Activated T-helper 17 cell treated with anti-CD3 and anti-CD28 coated beads, Interleukin-2, amount 50 U/mL, for 72 hours (primary cell): ENCODE data around the gene PLS1. TPM values are rescaled to one million over a fixed set of nuclear protein-coding genes. Genes with fewer than 3 reads are reported as not detected.

Experiments used
- ATAC-seq: fragments of 150-1000 bp; cut with Tn5 transposase; replicated peaks from 2 replicates; pipeline ENCODE4 v1.10.0; 2021; ENCODE audit warnings: mild to moderate bottlenecking, moderate library complexity
- H3K27ac Mint-ChIP-seq: one replicate; pipeline ENCODE4 v1.8.0; 2022; ENCODE audit warnings: mixed read lengths
- H3K27me3 Mint-ChIP-seq: one replicate; pipeline ENCODE4 v1.8.0; 2022; ENCODE audit warnings: mixed read lengths
- H3K36me3 Mint-ChIP-seq: one replicate; pipeline ENCODE4 v1.8.0; 2022; ENCODE audit warnings: low read depth, mild to moderate bottlenecking, mixed read lengths
- H3K4me1 Mint-ChIP-seq: one replicate; pipeline ENCODE4 v1.8.0; 2022; ENCODE audit warnings: mixed read lengths
- H3K4me3 Mint-ChIP-seq: one replicate; pipeline ENCODE4 v1.8.0; 2022; ENCODE audit warnings: mild to moderate bottlenecking, mixed read lengths
- H3K9me3 Mint-ChIP-seq: one replicate; pipeline ENCODE4 v1.8.0; 2022; ENCODE audit warnings: mixed read lengths
- total RNA-seq, 2 donors: library from RNA; stranded (reverse); gene quantifications; one replicate each; pipeline ENCODE4 v1.2.3, GENCODE V29; 2022

Gene PLS1
- total RNA-seq, 2 donors from 2014 or later, result 1.5 to 5.4 TPM

DNA sequence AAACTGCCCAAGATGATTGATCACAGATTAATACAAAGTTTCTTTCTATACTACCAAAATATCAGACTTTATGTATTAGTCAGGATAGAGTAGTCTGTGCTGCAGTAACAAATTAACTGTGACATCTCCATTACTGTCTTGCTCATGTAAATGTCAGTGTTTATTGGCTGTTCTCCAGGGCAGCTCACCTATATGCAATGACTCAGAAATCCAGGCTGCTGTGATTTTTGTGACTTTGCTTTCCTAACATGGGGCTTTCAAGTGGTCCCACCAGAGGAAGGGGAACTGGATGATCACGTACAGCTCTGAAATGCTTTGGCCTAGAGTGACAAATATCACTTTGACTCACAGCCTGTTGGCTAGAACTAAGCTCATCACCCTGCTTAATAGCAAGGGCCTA is 12.9 kb downstream of the PLS1 start:
- H3K27me3 Mint-ChIP-seq, result no peaks in the 10 kb centered on the region
- no peak for ATAC-seq
- no peaks in the 10 kb centered on the region for H3K36me3 Mint-ChIP-seq
- no peak overlapping the region for H3K4me3 Mint-ChIP-seq
- no peak overlapping the region for H3K27ac Mint-ChIP-seq
- H3K4me1 Mint-ChIP-seq, result no peaks in the 10 kb centered on the region
- no peaks in the 10 kb centered on the region for H3K9me3 Mint-ChIP-seq

DNA sequence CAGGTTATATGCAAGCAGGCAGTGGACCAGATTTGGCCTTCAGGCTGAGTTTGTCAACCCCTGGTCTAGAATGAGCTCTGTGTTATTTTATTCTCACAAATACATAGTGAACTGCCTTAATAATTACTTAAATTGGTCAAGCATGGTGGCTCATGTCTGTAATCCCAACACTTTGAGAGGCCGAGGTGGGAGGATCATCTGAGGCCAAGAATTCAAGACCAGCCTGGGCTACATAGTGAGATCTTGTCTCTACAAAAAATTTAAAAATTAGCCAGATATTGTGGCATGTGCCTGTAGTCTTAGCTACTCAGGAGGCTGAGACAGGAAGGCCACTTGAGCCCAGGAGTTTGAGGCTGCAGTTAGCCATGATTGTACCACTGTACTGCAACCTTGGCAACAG is 15.0 kb downstream of the PLS1 start:
- ATAC-seq, result no peak
- Mint-ChIP-seq H3K27me3 (no peaks in the 10 kb centered on the region), H3K9me3 (no peaks in the 10 kb centered on the region), H3K27ac (no peak overlapping the region), H3K4me1 (no peaks in the 10 kb centered on the region), H3K36me3 (no peaks in the 10 kb centered on the region), H3K4me3 (no peak overlapping the region)

DNA sequence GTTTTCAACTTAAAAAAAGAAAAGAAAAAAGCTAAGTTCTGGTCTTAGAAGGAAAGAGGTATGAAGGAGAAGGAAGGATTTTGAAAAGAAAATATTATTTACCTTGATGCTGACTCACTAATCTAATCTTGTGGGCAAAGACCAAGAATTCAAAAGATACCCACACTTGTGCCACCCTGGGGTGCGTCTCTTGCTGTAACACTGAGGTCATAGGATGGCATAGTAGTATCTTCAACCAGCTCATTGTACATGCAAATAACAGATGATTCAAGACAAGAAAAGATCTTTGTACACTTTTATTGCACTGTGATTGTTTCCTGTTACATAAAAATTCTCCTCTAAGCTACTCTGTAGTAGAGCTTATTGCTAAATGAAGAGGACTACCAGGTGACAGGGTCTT is 17.3 kb downstream of the PLS1 start:
- Mint-ChIP-seq H3K4me1 (no peaks in the 10 kb centered on the region), H3K4me3 (no peak overlapping the region), H3K27ac (no peak overlapping the region), H3K36me3 (no peaks in the 10 kb centered on the region), H3K9me3 (no peaks in the 10 kb centered on the region), H3K27me3 (no peaks in the 10 kb centered on the region)
- no peak for ATAC-seq

DNA sequence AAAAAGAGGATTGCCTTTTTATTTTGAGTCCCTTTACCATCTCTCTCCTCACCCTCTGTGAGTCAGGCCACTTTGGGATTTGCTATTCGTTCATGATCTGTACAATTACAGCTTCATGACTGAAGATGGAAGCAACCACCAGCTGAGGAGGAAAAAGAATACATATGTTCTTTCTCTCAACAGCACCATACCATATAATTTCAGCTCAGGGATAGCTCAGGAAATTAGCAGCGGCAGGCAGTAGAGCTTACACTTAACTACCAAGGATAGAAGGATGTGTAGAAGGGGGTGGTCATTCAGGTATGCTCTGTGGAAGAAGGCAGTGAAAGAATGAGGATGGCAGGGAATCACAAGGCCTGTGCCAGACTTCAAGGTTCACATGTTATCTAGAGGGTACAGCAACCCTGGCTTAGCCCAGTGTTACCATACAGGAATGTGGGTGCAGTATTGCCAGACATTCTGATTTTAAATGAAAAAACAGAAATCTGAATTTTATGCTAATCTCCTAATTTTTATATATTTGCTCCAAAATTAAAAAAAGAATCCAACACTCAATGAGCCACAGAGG is 17.9 kb downstream of the PLS1 start:
- H3K27ac Mint-ChIP-seq, result no peak overlapping the region
- H3K4me1 Mint-ChIP-seq, result no peaks in the 10 kb centered on the region

DNA sequence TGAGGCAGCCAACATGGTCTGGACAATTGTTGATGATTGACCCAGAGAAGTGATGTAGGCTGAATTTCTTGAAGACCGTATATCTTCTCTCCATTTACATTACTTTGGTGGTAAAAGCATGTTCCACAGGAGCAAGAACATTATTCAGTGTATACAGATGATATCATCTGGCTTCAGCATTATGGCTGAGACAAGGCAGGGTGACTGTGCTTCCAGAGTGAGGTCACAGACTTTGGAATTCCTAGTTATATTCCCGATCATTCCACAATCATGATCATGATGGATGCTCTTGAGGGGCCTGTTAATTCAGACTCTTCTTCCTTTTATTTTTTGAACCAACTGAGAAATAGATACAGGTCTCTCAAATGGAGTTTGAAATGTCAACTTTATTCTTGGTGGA is 19.0 kb downstream of the PLS1 start:
- H3K9me3 Mint-ChIP-seq, result no peaks in the 10 kb centered on the region
- H3K4me3 Mint-ChIP-seq, result no peak overlapping the region
- no peak overlapping the region for H3K27ac Mint-ChIP-seq
- H3K36me3 Mint-ChIP-seq, result no peaks in the 10 kb centered on the region
- H3K4me1 Mint-ChIP-seq, result no peaks in the 10 kb centered on the region
- ATAC-seq, result no peak
- H3K27me3 Mint-ChIP-seq, result no peaks in the 10 kb centered on the region

More for the DNA sequence above, 17.9 kb downstream of the PLS1 start:
- no peak overlapping the region for H3K4me3 Mint-ChIP-seq
- no peaks in the 10 kb centered on the region for H3K9me3 Mint-ChIP-seq
- no peaks in the 10 kb centered on the region for H3K27me3 Mint-ChIP-seq
- no peaks in the 10 kb centered on the region for H3K36me3 Mint-ChIP-seq
- ATAC-seq, result no peak

DNA sequence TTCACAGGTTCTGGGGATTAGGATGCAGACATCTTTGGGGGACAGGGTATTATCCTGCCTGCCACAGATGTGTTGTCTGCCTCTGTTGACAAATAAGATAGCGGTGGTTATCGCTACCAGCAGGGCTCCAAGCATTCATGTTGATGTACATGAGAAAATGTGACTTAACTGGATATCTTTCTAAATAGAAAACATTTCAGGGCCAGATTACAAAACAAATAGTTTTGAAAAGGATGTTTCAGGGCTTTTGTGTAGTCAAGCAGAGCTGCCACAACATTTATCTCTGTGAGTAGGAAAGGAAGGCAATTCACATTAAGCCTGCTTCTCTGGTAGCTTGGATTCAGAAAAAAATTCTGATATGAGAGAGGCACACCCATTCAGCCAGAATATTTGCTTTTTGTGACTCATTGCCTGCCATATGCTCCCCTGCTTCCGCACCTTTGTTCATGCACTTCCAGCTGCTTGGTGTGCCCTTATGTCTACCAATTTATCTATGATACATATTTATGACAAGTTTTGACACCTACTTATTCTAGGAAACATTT is 22.8 kb downstream of the PLS1 start:
- no peaks in the 10 kb centered on the region for H3K27me3 Mint-ChIP-seq
- H3K9me3 Mint-ChIP-seq, result no peaks in the 10 kb centered on the region
- no peak overlapping the region for H3K27ac Mint-ChIP-seq
- ATAC-seq, result no peak
- no peaks in the 10 kb centered on the region for H3K4me1 Mint-ChIP-seq
- H3K36me3 Mint-ChIP-seq, result no peaks in the 10 kb centered on the region
- no peak overlapping the region for H3K4me3 Mint-ChIP-seq

DNA sequence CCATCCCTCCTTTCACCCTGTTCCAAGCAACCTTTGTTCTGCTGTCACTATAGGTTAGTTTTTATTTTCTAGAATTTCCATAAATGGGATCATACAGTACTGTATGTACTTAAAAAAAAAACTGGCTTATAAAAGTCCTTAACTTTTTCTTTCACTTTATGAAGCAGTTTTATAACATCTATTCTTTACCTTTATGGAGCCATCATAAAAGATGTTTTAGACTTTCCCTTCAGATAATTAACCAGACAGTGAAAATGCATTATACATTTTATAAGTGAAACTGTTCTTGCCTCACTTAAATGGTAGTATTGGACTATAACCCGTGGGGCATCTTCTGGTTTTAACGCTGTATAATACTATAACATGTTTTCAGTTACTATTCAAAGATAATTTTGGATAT is 26.2 kb downstream of the PLS1 start:
- Mint-ChIP-seq H3K27me3 (no peaks in the 10 kb centered on the region), H3K4me1 (no peaks in the 10 kb centered on the region), H3K4me3 (no peak overlapping the region), H3K27ac (no peak overlapping the region), H3K36me3 (no peaks in the 10 kb centered on the region), H3K9me3 (no peaks in the 10 kb centered on the region)
- no peak for ATAC-seq

DNA sequence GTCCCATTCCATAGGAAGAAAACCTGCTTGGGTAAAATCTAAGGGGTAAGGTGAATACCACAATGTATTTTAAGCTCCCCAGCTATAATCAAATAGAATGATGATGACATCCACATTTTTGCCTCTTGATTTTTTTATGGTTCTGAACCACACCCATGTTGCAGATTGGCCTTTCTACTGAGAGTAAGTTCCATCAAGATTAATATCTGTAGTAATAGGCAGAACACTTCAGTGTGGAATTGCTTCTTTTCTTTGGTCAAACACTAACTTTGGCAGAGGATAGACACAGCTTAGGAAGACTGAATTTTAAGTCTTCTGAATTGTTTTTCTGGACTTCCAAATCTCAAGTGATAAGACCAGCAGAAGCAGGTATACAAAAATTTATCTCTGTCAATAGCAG is 27.0 kb downstream of the PLS1 start:
- Mint-ChIP-seq H3K4me1 (no peaks in the 10 kb centered on the region), H3K9me3 (no peaks in the 10 kb centered on the region), H3K36me3 (no peaks in the 10 kb centered on the region), H3K4me3 (no peak overlapping the region), H3K27ac (no peak overlapping the region), H3K27me3 (no peaks in the 10 kb centered on the region)
- no peak for ATAC-seq

DNA sequence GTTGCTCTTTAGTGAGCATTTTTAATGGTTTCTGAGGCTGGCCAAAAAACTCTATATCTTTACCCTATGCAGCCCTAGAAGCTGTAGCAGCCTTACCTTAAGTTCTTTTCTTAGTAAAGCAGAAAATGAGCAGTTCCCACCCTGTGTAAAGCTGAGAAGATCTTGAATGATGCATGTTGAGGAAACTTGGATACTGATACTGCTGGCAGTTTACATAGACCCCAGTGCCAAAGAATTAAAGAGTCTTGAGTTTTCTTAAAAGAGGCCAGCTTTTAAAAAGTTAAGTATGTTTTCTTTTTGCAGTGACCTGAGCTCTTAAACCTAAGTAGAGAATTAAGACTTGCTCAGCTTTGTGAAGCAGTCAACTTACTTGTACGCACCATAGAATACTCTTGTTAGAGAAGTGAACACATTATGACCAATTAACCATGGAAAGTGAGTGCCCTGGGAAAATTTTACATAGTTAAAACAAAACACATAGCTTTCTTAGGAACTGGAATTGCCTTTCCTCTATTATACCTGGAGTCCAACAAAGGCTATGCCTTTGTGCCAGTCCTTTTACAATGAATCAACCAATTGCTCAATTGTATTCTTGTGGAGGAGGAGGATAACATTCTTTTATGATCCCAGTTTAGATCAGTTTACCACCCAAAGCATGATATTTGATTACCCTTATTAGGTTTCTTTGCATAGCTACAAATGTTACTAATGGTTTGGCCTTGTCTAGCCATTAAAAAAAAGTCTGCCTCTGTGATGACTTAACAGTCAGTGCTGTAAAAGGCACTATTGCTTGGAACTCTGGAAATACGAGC is 28.4 kb downstream of the PLS1 start:
- H3K9me3 Mint-ChIP-seq, result no peaks in the 10 kb centered on the region
- no peaks in the 10 kb centered on the region for H3K27me3 Mint-ChIP-seq
- no peak overlapping the region for H3K27ac Mint-ChIP-seq
- H3K36me3 Mint-ChIP-seq, result no peaks in the 10 kb centered on the region
- H3K4me3 Mint-ChIP-seq, result no peak overlapping the region
- H3K4me1 Mint-ChIP-seq, result no peaks in the 10 kb centered on the region
- ATAC-seq, result no peak

DNA sequence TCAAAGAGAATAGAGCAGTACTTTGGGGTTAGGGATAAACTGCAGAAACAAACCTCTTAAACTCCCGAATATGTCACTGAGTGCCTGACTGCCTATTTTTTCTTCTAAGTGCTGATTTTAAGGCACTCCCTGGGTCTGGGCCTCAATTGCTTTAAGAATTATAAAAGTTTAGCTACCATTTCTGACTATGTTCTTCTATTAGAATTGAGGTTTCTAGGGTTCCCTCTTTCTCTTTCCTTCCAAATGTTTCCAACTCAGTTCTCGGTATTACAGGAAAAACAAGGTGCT is 28.9 kb downstream of the PLS1 start:
- no peak for ATAC-seq
- H3K4me3 Mint-ChIP-seq, result no peak overlapping the region
- no peak overlapping the region for H3K27ac Mint-ChIP-seq
- H3K4me1 Mint-ChIP-seq, result no peaks in the 10 kb centered on the region
- peaks cover 2% of the 10 kb centered on the region for H3K27me3 Mint-ChIP-seq
- H3K9me3 Mint-ChIP-seq, result no peaks in the 10 kb centered on the region
- no peaks in the 10 kb centered on the region for H3K36me3 Mint-ChIP-seq

DNA sequence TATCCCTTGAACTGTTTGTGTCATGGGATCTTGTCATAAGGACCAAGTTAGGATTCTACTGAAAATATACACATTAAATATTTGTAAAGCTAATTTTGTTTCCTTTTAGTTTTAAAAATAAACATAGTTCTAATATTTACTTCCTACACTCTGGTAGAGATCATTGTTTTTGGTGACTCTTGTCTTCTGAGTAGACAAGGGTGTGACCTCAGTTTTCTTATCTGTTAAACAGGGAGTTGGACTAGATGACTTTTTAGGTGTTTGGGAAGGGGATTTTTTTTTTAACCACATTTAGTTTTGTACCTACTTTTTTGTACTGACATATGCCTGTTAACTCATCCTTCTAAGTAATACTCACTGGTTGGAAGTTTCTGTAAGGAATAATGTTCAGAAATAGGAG is 30.8 kb downstream of the PLS1 start:
- Mint-ChIP-seq H3K36me3 (no peaks in the 10 kb centered on the region), H3K27me3 (peaks cover 2% of the 10 kb centered on the region), H3K9me3 (no peaks in the 10 kb centered on the region), H3K4me3 (no peak overlapping the region), H3K27ac (no peak overlapping the region), H3K4me1 (no peaks in the 10 kb centered on the region)
- ATAC-seq, result peak; percentile 37

DNA sequence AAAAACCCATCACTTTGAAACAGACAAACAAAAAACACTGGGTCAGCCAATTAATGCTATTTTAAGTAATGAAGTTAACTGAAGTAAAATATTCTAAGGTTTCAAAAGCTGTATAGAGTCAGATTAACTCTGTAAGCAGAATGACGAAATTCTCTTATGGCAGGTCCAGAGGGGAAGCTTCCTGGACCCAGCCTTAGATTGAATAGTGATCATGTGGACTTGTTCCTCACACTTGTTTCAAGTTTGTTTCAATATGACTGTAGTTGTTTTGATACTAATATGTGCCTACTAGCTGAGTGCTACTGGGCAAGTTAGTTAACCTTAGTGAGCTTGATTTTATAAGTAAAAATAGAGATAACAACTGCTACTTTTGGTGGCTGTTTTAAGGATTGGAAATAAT is 32.6 kb downstream of the PLS1 start:
- H3K27ac Mint-ChIP-seq, result no peak overlapping the region
- no peaks in the 10 kb centered on the region for H3K4me1 Mint-ChIP-seq
- no peak for ATAC-seq
- no peaks in the 10 kb centered on the region for H3K9me3 Mint-ChIP-seq
- no peaks in the 10 kb centered on the region for H3K36me3 Mint-ChIP-seq
- H3K27me3 Mint-ChIP-seq, result peaks cover 2% of the 10 kb centered on the region
- H3K4me3 Mint-ChIP-seq, result no peak overlapping the region

DNA sequence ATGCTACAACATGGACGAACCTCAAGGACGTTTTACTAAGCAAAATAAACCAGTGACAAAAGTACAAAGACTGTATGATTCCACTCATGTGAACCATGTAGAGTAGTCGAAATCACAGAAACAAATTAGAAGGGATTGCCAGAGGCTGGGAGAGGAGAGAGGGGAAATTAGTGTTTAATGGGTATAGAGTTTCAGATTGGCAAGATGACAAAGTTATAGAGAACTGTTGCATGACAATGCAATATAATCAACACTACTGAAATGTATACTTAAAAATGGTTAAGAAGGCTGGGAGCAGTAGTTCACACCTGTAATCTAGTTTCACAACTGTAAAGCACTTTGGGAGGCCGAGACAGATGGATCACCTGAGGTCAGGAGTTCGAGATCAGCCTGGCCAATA is 36.9 kb downstream of the PLS1 start:
- H3K27me3 Mint-ChIP-seq, result peaks cover 2% of the 10 kb centered on the region
- no peak for ATAC-seq
- H3K4me3 Mint-ChIP-seq, result no peak overlapping the region
- H3K36me3 Mint-ChIP-seq, result no peaks in the 10 kb centered on the region
- no peaks in the 10 kb centered on the region for H3K4me1 Mint-ChIP-seq
- no peak overlapping the region for H3K27ac Mint-ChIP-seq
- H3K9me3 Mint-ChIP-seq, result no peaks in the 10 kb centered on the region

DNA sequence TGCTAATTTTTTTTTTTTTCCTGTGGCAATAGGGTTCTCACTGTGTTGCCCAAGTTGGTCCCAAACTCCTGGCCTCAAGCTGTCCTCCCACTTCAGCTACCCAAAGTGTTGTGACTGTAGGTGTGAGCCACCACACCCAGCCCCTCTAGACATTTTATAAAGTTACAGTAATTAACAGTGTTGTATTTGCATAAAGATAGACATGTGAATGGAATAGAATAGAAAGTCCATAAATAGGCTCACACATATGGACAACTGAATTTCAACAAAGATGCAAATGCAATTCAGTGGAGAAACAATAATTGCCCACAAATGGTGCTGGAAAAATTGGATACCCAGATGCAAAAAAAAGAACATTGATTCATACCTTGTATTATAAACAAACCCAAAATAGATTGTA is 39.9 kb downstream of the PLS1 start:
- Mint-ChIP-seq H3K27me3 (no peaks in the 10 kb centered on the region), H3K36me3 (no peaks in the 10 kb centered on the region), H3K9me3 (no peaks in the 10 kb centered on the region), H3K27ac (no peak overlapping the region), H3K4me1 (no peaks in the 10 kb centered on the region), H3K4me3 (no peak overlapping the region)
- ATAC-seq, result no peak

DNA sequence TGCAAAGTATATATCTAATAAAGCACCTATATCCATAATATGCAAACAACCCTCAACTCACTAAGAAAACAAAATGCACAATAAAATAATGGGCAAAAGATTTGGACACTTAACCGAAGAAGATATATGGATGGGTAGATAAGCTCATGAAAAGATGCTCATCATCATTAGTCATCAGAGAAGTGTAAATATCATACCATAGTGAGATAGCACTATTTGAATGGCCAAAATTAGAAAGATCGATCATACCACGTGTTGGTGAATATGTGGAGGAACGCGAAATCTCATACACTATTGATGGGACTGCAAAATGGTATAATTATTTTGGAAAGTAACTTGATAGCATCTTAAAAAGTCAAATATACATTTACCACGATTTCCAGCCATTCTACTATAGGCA is 40.5 kb downstream of the PLS1 start:
- Mint-ChIP-seq H3K27me3 (no peaks in the 10 kb centered on the region), H3K9me3 (no peaks in the 10 kb centered on the region), H3K4me1 (no peaks in the 10 kb centered on the region), H3K36me3 (no peaks in the 10 kb centered on the region), H3K27ac (no peak overlapping the region), H3K4me3 (no peak overlapping the region)
- no peak for ATAC-seq
